Bronchial epithelial cell (primary cell): ENCODE results near the gene CLPTM1L. TPM values are rescaled to one million over a fixed set of nuclear protein-coding genes. Genes with fewer than 3 reads are reported as not detected.

Experiments
- DNase-seq: peaks from one replicate; pipeline ENCODE4 v3.0.0-alpha.2; 2010; ENCODE audit warnings: low read depth
- FAIRE-seq: peaks from 2 replicates; lab custom pipeline; 2011; peaks lifted over from hg19 to GRCh38; lab: Jason Lieb, UNC
- H3K27me3 ChIP-seq: 2 replicates; pipeline ENCODE4 v1.5.1; 2011; ENCODE audit warnings: low read length; ENCODE audit not compliant: control insufficient read depth, insufficient read depth
- H3K36me3 ChIP-seq: 2 replicates; pipeline ENCODE4 v1.5.1; 2011; ENCODE audit warnings: low read length; ENCODE audit not compliant: control insufficient read depth, insufficient read depth
- H3K4me3 ChIP-seq: 2 replicates; pipeline ENCODE4 v1.5.1; 2011; ENCODE audit warnings: mild to moderate bottlenecking, low read depth, low read length, control low read depth
- total RNA-seq: library from RNA; depleted of rRNA; stranded (reverse); fragments of >200 nt; gene quantifications from 2 replicates; pipeline ENCODE4 v1.2.1, GENCODE V29; 2014
- TF ChIP-seq, protein P1 (sequence below): IDR thresholded peaks from 2 replicates; pipeline ENCODE4 v1.5.1; 2011; ENCODE audit warnings: mild to moderate bottlenecking, moderate library complexity, low read length, control low read depth, inconsistent platforms; ENCODE audit not compliant: insufficient read depth, severe bottlenecking

Gene CLPTM1L
- total RNA-seq, 1 donor from 2014 or later: 314 TPM

- Histone ChIP-seq H3K4me3 (no peak overlapping the region), H3K27me3 (no peaks in the 10 kb centered on the region)
These were observed 9.7 kb upstream of the CLPTM1L start for GRCh38 chr5:1354576-1354975.

GRCh38 chr5:1352231-1353219 is 7.6 kb upstream of the CLPTM1L start:
- H3K36me3 ChIP-seq: no peaks in the 10 kb centered on the region
- no peaks in the 10 kb centered on the region for H3K27me3 ChIP-seq
- H3K4me3 ChIP-seq: no peak overlapping the region
- no peak for FAIRE-seq
- TF ChIP-seq, protein P1, sequence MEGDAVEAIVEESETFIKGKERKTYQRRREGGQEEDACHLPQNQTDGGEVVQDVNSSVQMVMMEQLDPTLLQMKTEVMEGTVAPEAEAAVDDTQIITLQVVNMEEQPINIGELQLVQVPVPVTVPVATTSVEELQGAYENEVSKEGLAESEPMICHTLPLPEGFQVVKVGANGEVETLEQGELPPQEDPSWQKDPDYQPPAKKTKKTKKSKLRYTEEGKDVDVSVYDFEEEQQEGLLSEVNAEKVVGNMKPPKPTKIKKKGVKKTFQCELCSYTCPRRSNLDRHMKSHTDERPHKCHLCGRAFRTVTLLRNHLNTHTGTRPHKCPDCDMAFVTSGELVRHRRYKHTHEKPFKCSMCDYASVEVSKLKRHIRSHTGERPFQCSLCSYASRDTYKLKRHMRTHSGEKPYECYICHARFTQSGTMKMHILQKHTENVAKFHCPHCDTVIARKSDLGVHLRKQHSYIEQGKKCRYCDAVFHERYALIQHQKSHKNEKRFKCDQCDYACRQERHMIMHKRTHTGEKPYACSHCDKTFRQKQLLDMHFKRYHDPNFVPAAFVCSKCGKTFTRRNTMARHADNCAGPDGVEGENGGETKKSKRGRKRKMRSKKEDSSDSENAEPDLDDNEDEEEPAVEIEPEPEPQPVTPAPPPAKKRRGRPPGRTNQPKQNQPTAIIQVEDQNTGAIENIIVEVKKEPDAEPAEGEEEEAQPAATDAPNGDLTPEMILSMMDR: no peak
- no peak for DNase-seq

More at GRCh38 chr5:1354576-1354975, 9.7 kb upstream of the CLPTM1L start:
- no peaks in the 10 kb centered on the region for H3K36me3 ChIP-seq
- TF ChIP-seq, protein P1: no peak
- DNase-seq (no peak), FAIRE-seq (no peak)

DNA sequence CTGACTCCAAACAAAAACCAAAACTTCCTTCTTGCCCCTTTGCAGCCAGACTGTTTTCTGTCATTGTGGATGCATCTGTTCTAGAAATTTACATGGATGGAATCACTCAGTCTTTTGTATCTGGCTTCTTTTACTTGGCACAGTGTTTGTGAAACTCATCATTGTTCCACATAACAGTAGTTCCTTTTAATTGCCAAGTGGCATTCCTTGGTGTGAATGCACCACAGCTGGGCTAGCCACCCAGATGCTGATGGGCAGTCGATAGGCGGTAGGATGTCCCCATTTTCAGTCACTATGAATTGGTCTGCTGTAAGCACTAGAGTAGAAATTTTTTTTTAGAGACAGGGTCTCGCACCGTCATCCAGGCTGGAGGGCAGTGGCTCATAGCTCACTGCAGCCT is 6.3 kb upstream of the CLPTM1L start:
- no peak overlapping the region for H3K4me3 ChIP-seq
- FAIRE-seq (no peak), DNase-seq (no peak)
- no peaks in the 10 kb centered on the region for H3K36me3 ChIP-seq
- no peaks in the 10 kb centered on the region for H3K27me3 ChIP-seq
- TF ChIP-seq, protein P1: no peak

DNA sequence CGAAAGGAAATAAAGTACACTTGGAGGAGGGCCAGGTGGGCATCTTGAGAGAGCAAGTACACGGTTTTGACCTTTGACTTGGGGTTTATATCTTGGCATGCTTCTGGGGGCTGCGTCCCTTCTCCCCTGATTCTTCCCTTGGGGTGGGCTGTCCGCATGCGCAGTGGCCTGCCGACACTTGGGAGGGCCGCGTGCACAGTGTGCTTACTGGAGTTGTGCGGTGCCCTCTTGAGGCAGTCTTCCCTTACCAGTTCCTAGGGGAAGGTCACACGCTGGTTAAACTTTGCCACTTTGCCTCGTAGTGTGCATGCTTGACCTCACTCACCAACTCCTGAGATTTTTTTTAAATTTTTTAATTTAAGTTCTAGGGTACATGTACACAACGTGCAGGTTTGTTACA is 4.3 kb upstream of the CLPTM1L start:
- no peak for FAIRE-seq
- TF ChIP-seq, protein P1: no peak

DNA sequence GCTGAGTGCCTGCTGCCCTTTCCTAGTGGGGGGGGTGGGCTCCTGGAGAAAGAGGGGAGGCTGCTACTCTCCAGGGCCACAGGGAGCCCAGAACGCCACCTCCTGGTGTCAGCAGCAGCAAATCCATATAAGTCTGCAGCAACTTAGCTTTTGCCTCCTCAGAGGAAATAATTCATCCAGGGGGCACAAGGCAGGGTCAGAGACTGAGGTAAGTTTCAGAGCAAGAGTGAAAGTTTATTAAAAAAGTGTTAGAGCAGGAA is 4.0 kb upstream of the CLPTM1L start:
- TF ChIP-seq, protein P1: no peak
- DNase-seq: no peak
- no peak for FAIRE-seq
- Histone ChIP-seq H3K4me3 (no peak overlapping the region), H3K36me3 (no peaks in the 10 kb centered on the region), H3K27me3 (no peaks in the 10 kb centered on the region)

More for the DNA sequence above, 4.3 kb upstream of the CLPTM1L start:
- no peak for DNase-seq
- no peaks in the 10 kb centered on the region for H3K27me3 ChIP-seq
- no peak overlapping the region for H3K4me3 ChIP-seq
- no peaks in the 10 kb centered on the region for H3K36me3 ChIP-seq

GRCh38 chr5:1347571-1347970 is 2.7 kb upstream of the CLPTM1L start:
- H3K27me3 ChIP-seq: no peaks in the 10 kb centered on the region
- H3K36me3 ChIP-seq: peaks cover 5% of the 10 kb centered on the region
- TF ChIP-seq, protein P1: no peak
- H3K4me3 ChIP-seq: no peak overlapping the region
- no peak for DNase-seq
- no peak for FAIRE-seq
